ENCODE data around the gene PARP11. TPM values are rescaled to one million over a fixed set of nuclear protein-coding genes. Genes with fewer than 3 reads are reported as not detected.
A peak's percentile ranks its signal among the peaks of the same experiment; 100 is the strongest.

The PARP11 gene
- total RNA-seq, 2 experiments from 2014 or later = 15.9 to 29.7 TPM

GRCh38 chr12:3833670-3834310 lies 39.4 kb downstream of the PARP11 start:
- Mint-ChIP-seq H3K4me3 (no peak overlapping the region), H3K36me3 (peaks cover 20% of the 10 kb centered on the region), H3K27me3 (no peaks in the 10 kb centered on the region), H3K9me3 (ENCODE audit: low read depth) (peaks cover 2% of the 10 kb centered on the region), H3K27ac (no peak overlapping the region), H3K4me1 (peaks cover 13% of the 10 kb centered on the region)
- DNase-seq (no peak), ATAC-seq (no peak)
- CTCF ChIA-PET = interaction anchor here (2.0 kb wide), 1 partner anchor 534 kb away, joined by 7 read pairs; no protein-coding TSS in a partner anchor

- CTCF ChIA-PET = interaction anchor here (2.0 kb wide), 1 partner anchor 533 kb away, joined by 7 read pairs; no protein-coding TSS in a partner anchor
- peaks cover 15% of the 10 kb centered on the region for H3K36me3 Mint-ChIP-seq
- ATAC-seq (no peak), DNase-seq (no peak)
- no peak overlapping the region for H3K4me3 Mint-ChIP-seq
- H3K27ac Mint-ChIP-seq = no peak overlapping the region
- peaks cover 5% of the 10 kb centered on the region for H3K4me1 Mint-ChIP-seq
- H3K9me3 Mint-ChIP-seq (ENCODE audit: low read depth) = peaks cover 2% of the 10 kb centered on the region
- no peaks in the 10 kb centered on the region for H3K27me3 Mint-ChIP-seq
These were observed 40.5 kb downstream of the PARP11 start for GRCh38 chr12:3832738-3833137.

- no peaks in the 10 kb centered on the region for H3K4me1 Mint-ChIP-seq
- peaks cover 18% of the 10 kb centered on the region for H3K36me3 Mint-ChIP-seq
- H3K9me3 Mint-ChIP-seq (ENCODE audit: low read depth) = no peaks in the 10 kb centered on the region
- H3K27ac Mint-ChIP-seq = no peak overlapping the region
- CTCF ChIA-PET = interaction anchor here (1.5 kb wide), 1 partner anchor 528 kb away, joined by 3 read pairs; no protein-coding TSS in a partner anchor
- no peak overlapping the region for H3K4me3 Mint-ChIP-seq
- DNase-seq = no peak
- no peaks in the 10 kb centered on the region for H3K27me3 Mint-ChIP-seq
- no peak for ATAC-seq
These were observed 44.3 kb downstream of the PARP11 start for GRCh38 chr12:3828888-3829287.

- no peak overlapping the region for H3K27ac Mint-ChIP-seq
- H3K9me3 Mint-ChIP-seq (ENCODE audit: low read depth) = no peaks in the 10 kb centered on the region
- no peaks in the 10 kb centered on the region for H3K4me1 Mint-ChIP-seq
- ATAC-seq (no peak), DNase-seq (no peak)
- H3K4me3 Mint-ChIP-seq = no peak overlapping the region
- CTCF ChIA-PET = interaction anchor here (0.7 kb wide), 1 partner anchor 19 kb away, joined by 3 read pairs; no protein-coding TSS in a partner anchor
- H3K36me3 Mint-ChIP-seq = peaks cover 22% of the 10 kb centered on the region
- H3K27me3 Mint-ChIP-seq = no peaks in the 10 kb centered on the region
These were observed 45.7 kb downstream of the PARP11 start for GRCh38 chr12:3827301-3828000.

- Mint-ChIP-seq H3K36me3 (peaks cover 32% of the 10 kb centered on the region), H3K27ac (no peak overlapping the region), H3K9me3 (ENCODE audit: low read depth) (no peaks in the 10 kb centered on the region), H3K4me3 (no peak overlapping the region), H3K4me1 (no peaks in the 10 kb centered on the region), H3K27me3 (no peaks in the 10 kb centered on the region)
- ATAC-seq (no peak), DNase-seq (no peak)
- CTCF ChIA-PET = interaction anchor here (1.3 to 1.7 kb wide), 2 partner anchors 18 to 45 kb away, joined by 3 to 5 read pairs; no protein-coding TSS in a partner anchor
These were observed 51.8 kb downstream of the PARP11 start for GRCh38 chr12:3821441-3821840.

- H3K9me3 Mint-ChIP-seq (ENCODE audit: low read depth) = no peaks in the 10 kb centered on the region
- ATAC-seq = no peak
- H3K36me3 Mint-ChIP-seq = peaks cover 23% of the 10 kb centered on the region
- no peaks in the 10 kb centered on the region for H3K4me1 Mint-ChIP-seq
- no peak for DNase-seq
- no peaks in the 10 kb centered on the region for H3K27me3 Mint-ChIP-seq
- CTCF ChIA-PET = no interaction called here
- H3K4me3 Mint-ChIP-seq = no peak overlapping the region
- no peak overlapping the region for H3K27ac Mint-ChIP-seq
These were observed 53.1 kb downstream of the PARP11 start for GRCh38 chr12:3820122-3820521.

GRCh38 chr12:3816266-3816665 lies 56.9 kb downstream of the PARP11 start:
- no peaks in the 10 kb centered on the region for H3K9me3 Mint-ChIP-seq (ENCODE audit: low read depth)
- H3K36me3 Mint-ChIP-seq = peaks cover 19% of the 10 kb centered on the region
- CTCF ChIA-PET = interaction anchor here (1.2 to 4.7 kb wide), 2 partner anchors 12 to 516 kb away, joined by 4 to 15 read pairs; no protein-coding TSS in a partner anchor
- no peak for ATAC-seq
- no peak for DNase-seq
- no peaks in the 10 kb centered on the region for H3K27me3 Mint-ChIP-seq
- H3K4me1 Mint-ChIP-seq = no peaks in the 10 kb centered on the region
- H3K4me3 Mint-ChIP-seq = no peak overlapping the region
- H3K27ac Mint-ChIP-seq = no peak overlapping the region

- ATAC-seq (no peak), DNase-seq (no peak)
- CTCF ChIA-PET = interaction anchor here (4.7 kb wide), 1 partner anchor 11 kb away, joined by 15 read pairs; no protein-coding TSS in a partner anchor
- H3K27me3 Mint-ChIP-seq = no peaks in the 10 kb centered on the region
- H3K27ac Mint-ChIP-seq = peak overlapping the region; percentile 19
- no peak overlapping the region for H3K4me3 Mint-ChIP-seq
- no peaks in the 10 kb centered on the region for H3K9me3 Mint-ChIP-seq (ENCODE audit: low read depth)
- H3K4me1 Mint-ChIP-seq = peaks cover 3% of the 10 kb centered on the region
- H3K36me3 Mint-ChIP-seq = peaks cover 16% of the 10 kb centered on the region
These were observed 58.0 kb downstream of the PARP11 start for GRCh38 chr12:3815094-3815766.

GRCh38 chr12:3810540-3810939 lies 62.7 kb downstream of the PARP11 start:
- Mint-ChIP-seq H3K27ac (no peak overlapping the region), H3K36me3 (peaks cover 11% of the 10 kb centered on the region), H3K9me3 (ENCODE audit: low read depth) (no peaks in the 10 kb centered on the region), H3K4me1 (peaks cover 3% of the 10 kb centered on the region), H3K4me3 (no peak overlapping the region), H3K27me3 (no peaks in the 10 kb centered on the region)
- CTCF ChIA-PET = interaction anchor here (3.9 kb wide), 1 partner anchor 511 kb away, joined by 23 read pairs; no protein-coding TSS in a partner anchor
- no peak for DNase-seq
- no peak for ATAC-seq

- DNase-seq (no peak), ATAC-seq (no peak)
- no peaks in the 10 kb centered on the region for H3K9me3 Mint-ChIP-seq (ENCODE audit: low read depth)
- H3K4me3 Mint-ChIP-seq = no peak overlapping the region
- no peak overlapping the region for H3K27ac Mint-ChIP-seq
- H3K4me1 Mint-ChIP-seq = peaks cover 3% of the 10 kb centered on the region
- CTCF ChIA-PET = interaction anchor here (3.9 kb wide), 1 partner anchor 510 kb away, joined by 23 read pairs; no protein-coding TSS in a partner anchor
- peaks cover 11% of the 10 kb centered on the region for H3K36me3 Mint-ChIP-seq
- no peaks in the 10 kb centered on the region for H3K27me3 Mint-ChIP-seq
These were observed 63.2 kb downstream of the PARP11 start for GRCh38 chr12:3810016-3810370.

GRCh38 chr12:3809357-3810015 lies 63.7 kb downstream of the PARP11 start:
- H3K4me1 Mint-ChIP-seq = peaks cover 3% of the 10 kb centered on the region
- H3K27ac Mint-ChIP-seq = no peak overlapping the region
- peaks cover 11% of the 10 kb centered on the region for H3K36me3 Mint-ChIP-seq
- no peaks in the 10 kb centered on the region for H3K27me3 Mint-ChIP-seq
- no peaks in the 10 kb centered on the region for H3K9me3 Mint-ChIP-seq (ENCODE audit: low read depth)
- CTCF ChIA-PET = interaction anchor here (3.9 kb wide), 1 partner anchor 510 kb away, joined by 23 read pairs; no protein-coding TSS in a partner anchor
- no peak for ATAC-seq
- DNase-seq = no peak
- H3K4me3 Mint-ChIP-seq = no peak overlapping the region

GRCh38 chr12:3805077-3805476 lies 68.1 kb downstream of the PARP11 start:
- Mint-ChIP-seq H3K4me1 (peaks cover 4% of the 10 kb centered on the region), H3K27me3 (no peaks in the 10 kb centered on the region), H3K4me3 (no peak overlapping the region), H3K36me3 (no peaks in the 10 kb centered on the region), H3K9me3 (ENCODE audit: low read depth) (no peaks in the 10 kb centered on the region), H3K27ac (no peak overlapping the region)
- ATAC-seq (no peak), DNase-seq (no peak)
- CTCF ChIA-PET = interaction anchor here (0.7 to 4.9 kb wide), 10 partner anchors 10 to 871 kb away, joined by 3 to 114 read pairs (median 4); no protein-coding TSS in a partner anchor

Data from activated CD8-positive, alpha-beta memory T cell treated with anti-CD3 and anti-CD28 coated beads, Interleukin-2, amount 10 ng/mL, durations not matched to agents 7 days and 5 days (primary cell).